ENCODE data around the gene TEKT3. TPM values are rescaled to one million over a fixed set of nuclear protein-coding genes. Genes with fewer than 3 reads are reported as not detected.

TEKT3 gene
- total and polyA plus RNA-seq, 2 of the 4 experiments (the other 2 are of a cell fraction) = 0.15 TPM; not detected in 1

- H3K36me3 ChIP-seq (ENCODE audit: control insufficient read depth, insufficient read depth, low read length) = peaks cover 74% of the 10 kb centered on the region
- POLR2A ChIA-PET (ENCODE audit: unreplicated experiment) = no interaction called here
- dilution Hi-C loops (cut with HindIII; ENCODE audit: low sequenced_read_pairs, unreplicated experiment) = no loop called here
- TF ChIP-seq NFE2L2 (IDR thresholded peaks at IDR 0.05; ENCODE audit: low read depth, low read length) (no peak), RCOR1 (IDR thresholded peaks at IDR 0.05; ENCODE audit: insufficient replicate concordance, low read length) (no peak), POLR2A (IDR thresholded peaks at IDR 0.05; ENCODE audit: low read depth, low read length) (no peak), MAZ (IDR thresholded peaks at IDR 0.05; ENCODE audit: borderline replicate concordance, low read depth, low read length) (no peak), RAD21 (IDR thresholded peaks at IDR 0.05; ENCODE audit: low read length) (no peak), ELK1 (IDR thresholded peaks at IDR 0.05; ENCODE audit: borderline replicate concordance, low read depth, low read length) (no peak), MAFK (IDR thresholded peaks at IDR 0.05; ENCODE audit: low read depth, low read length) (no peak), MXI1 (IDR thresholded peaks at IDR 0.05; ENCODE audit: borderline replicate concordance, low read depth, low read length) (no peak), USF2 (IDR thresholded peaks at IDR 0.05; ENCODE audit: low read depth, low read length) (no peak), RFX5 (IDR thresholded peaks at IDR 0.05; ENCODE audit: low read depth, low read length) (no peak), SMC3 (IDR thresholded peaks at IDR 0.05; ENCODE audit: low read depth, low read length) (no peak), CTCF (conservative IDR thresholded peaks at IDR 0.05; ENCODE audit: low read depth, low read length) (no peak), FOS (IDR thresholded peaks at IDR 0.05; ENCODE audit: low read depth, low read length) (no peak), CHD1 (IDR thresholded peaks at IDR 0.05; ENCODE audit: low read depth, low read length) (no peak), CEBPB (IDR thresholded peaks at IDR 0.05; ENCODE audit: low read depth, low read length) (no peak)
Observed at GRCh38 chr17:15255713-15256454, 85.5 kb downstream of the TEKT3 start.

More at GRCh38 chr17:15255713-15256454, 85.5 kb downstream of the TEKT3 start:
- Histone ChIP-seq H3K79me1 (ENCODE audit: low read depth in 1 of 2, low read length in 2 of 2) (peaks cover 21 to 72% of the 10 kb centered on the region in 2 experiments), H2BK15ac (ENCODE audit: low read depth, low read length) (no peak overlapping the region), H3K4me1 (ENCODE audit: control insufficient read depth, insufficient read depth, low read length) (peaks cover 13% of the 10 kb centered on the region), H3K56ac (ENCODE audit: extremely low read depth, insufficient read depth, low read length) (no peak overlapping the region), H3K27ac (ENCODE audit: insufficient read depth, low read length) (no peak overlapping the region), H2BK20ac (ENCODE audit: low read depth, low read length) (no peak overlapping the region), H2AK9ac (replicated peaks; ENCODE audit: low read depth, low read length, poor library complexity) (no peak overlapping the region), H3K9me3 (ENCODE audit: control insufficient read depth, insufficient read depth, low read length) (no peaks in the 10 kb centered on the region), H2BK120ac (ENCODE audit: low read depth, low read length) (no peak overlapping the region), H2BK5ac (ENCODE audit: low read depth, low read length, poor library complexity, severe bottlenecking) (no peak overlapping the region), H3K14ac (replicated peaks; ENCODE audit: low read depth, low read length) (no peak overlapping the region), H4K20me1 (ENCODE audit: insufficient read depth, low read length) (peaks cover 68% of the 10 kb centered on the region), H3K9me1 (ENCODE audit: insufficient read depth, low read length) (peaks cover 25% of the 10 kb centered on the region), H2AFZ (replicated peaks; ENCODE audit: low read length, poor library complexity) (no peak overlapping the region), H3K4me3 (ENCODE audit: insufficient read depth, low read depth, low read length) (no peak overlapping the region), H4K91ac (ENCODE audit: insufficient read depth, low read depth, low read length) (no peak overlapping the region), H4K5ac (ENCODE audit: low read depth, low read length) (no peak overlapping the region), H3K27me3 (ENCODE audit: control insufficient read depth, insufficient read depth, low read length) (no peaks in the 10 kb centered on the region), H3K23ac (ENCODE audit: low read depth, low read length) (no peak overlapping the region), H3K9ac (ENCODE audit: low read depth, low read length) (no peak overlapping the region), H4K8ac (ENCODE audit: low read depth in 2 of 2, low read length in 2 of 2) (peak overlapping the region in 1 of 2 experiments; percentile 9; a peak in 2 of 4 replicates), H3K18ac (ENCODE audit: low read depth, low read length) (no peak overlapping the region), H3K4ac (ENCODE audit: low read depth, low read length) (no peak overlapping the region), H2AK5ac (ENCODE audit: low read depth, low read length) (no peak overlapping the region), H3K4me2 (ENCODE audit: low read depth, low read length) (no peak overlapping the region)
- DNase-seq = peak; percentile 73
- in situ Hi-C loops (cut with MboI; ENCODE audit: low sequenced_read_pairs) = loop anchor here (5.0 to 25.0 kb wide), 3 partner anchors 246 to 706 kb away; no protein-coding TSS in a partner anchor
- no TSS peak for BruUV-seq (replicated peaks)
- 40% methylated on average over 1 of the region's 13 CpGs; no CpG with 5 or more reads in 1 of the 2 experiments for WGBS, 2 experiments (ENCODE audit: extremely low coverage in 2 of 2, insufficient read length in 1 of 2)
- 0 out of 2 replicates have a peak, but pooled peaks have one; percentile 8 for ATAC-seq (ENCODE audit: low read depth)
- intact Hi-C loops (cut with micrococcal nuclease) = loop anchor here (5.0 kb wide), 1 partner anchor 396 kb away; no protein-coding TSS in a partner anchor
- CTCF ChIA-PET = interaction anchor here (1.2 to 1.5 kb wide), 2 partner anchors 247 to 254 kb away, joined by 3 to 5 read pairs; no protein-coding TSS in a partner anchor
